HG03196 (cell line): Measurements from ENCODE around the gene SLC38A11.
"Not testable (repeated sequence)": the region's sequence is repeated elsewhere in the genome, so short reads cannot be mapped to it uniquely, and the experiment has no call there.

Source experiments
- ATAC-seq: cut with Tn5 transposase; IDR thresholded peaks from one replicate; pipeline ENCODE4 v1.9.1; 2021; ENCODE audit not compliant: unreplicated experiment

SLC38A11 gene

GRCh38 chr2:164954954-164955701 lies at the start of gene SLC38A11:
SLC38A11 (minus strand) TSS chr2:164955525; CDS start chr2:164955247, 278 bp downstream.
- no peak for ATAC-seq

- no peak for ATAC-seq
These were observed 48.3 kb upstream of the SLC38A11 start for GRCh38 chr2:165003443-165004130.

- no peak for ATAC-seq
These were observed 47.3 kb upstream of the SLC38A11 start for GRCh38 chr2:165002638-165003037.

GRCh38 chr2:164994664-164995299 lies 39.5 kb upstream of the SLC38A11 start:
- ATAC-seq, result not testable (repeated sequence)

GRCh38 chr2:164993287-164994016 lies 38.1 kb upstream of the SLC38A11 start:
- ATAC-seq, result no peak

- peak; percentile 42 for ATAC-seq
These were observed 37.5 kb upstream of the SLC38A11 start for GRCh38 chr2:164992818-164993217.

GRCh38 chr2:164992093-164992454 lies 36.7 kb upstream of the SLC38A11 start:
- ATAC-seq, result not testable (repeated sequence)

GRCh38 chr2:164991361-164992092 lies 36.2 kb upstream of the SLC38A11 start:
- ATAC-seq, result peak; percentile 94

GRCh38 chr2:164990953-164991352 lies 35.6 kb upstream of the SLC38A11 start:
- not testable (repeated sequence) for ATAC-seq

GRCh38 chr2:164988805-164989204 lies 33.5 kb upstream of the SLC38A11 start:
- not testable (repeated sequence) for ATAC-seq

- not testable (repeated sequence) for ATAC-seq
These were observed 30.7 kb upstream of the SLC38A11 start for GRCh38 chr2:164986027-164986426.

GRCh38 chr2:164984428-164984827 lies 29.1 kb upstream of the SLC38A11 start:
- no peak for ATAC-seq

GRCh38 chr2:164981217-164981990 lies 26.1 kb upstream of the SLC38A11 start:
- no peak for ATAC-seq

- not testable (repeated sequence) for ATAC-seq
These were observed 25.4 kb upstream of the SLC38A11 start for GRCh38 chr2:164980688-164981087.

- ATAC-seq, result no peak
These were observed 23.8 kb upstream of the SLC38A11 start for GRCh38 chr2:164979113-164979512.

GRCh38 chr2:164976875-164977470 lies 21.6 kb upstream of the SLC38A11 start:
- not testable (repeated sequence) for ATAC-seq

- no peak for ATAC-seq
These were observed 21.0 kb upstream of the SLC38A11 start for GRCh38 chr2:164976301-164976700.

GRCh38 chr2:164975891-164976290 lies 20.6 kb upstream of the SLC38A11 start:
- ATAC-seq, result no peak

GRCh38 chr2:164974221-164974620 lies 18.9 kb upstream of the SLC38A11 start:
- no peak for ATAC-seq
